K562 (cell line): ENCODE measurements around the gene TRERF1. TPM values are rescaled to one million over a fixed set of nuclear protein-coding genes. Genes with fewer than 3 reads are reported as not detected.

ENCODE experiments used
- ATAC-seq: fragments of 200-7000 bp; cut with Tn5 transposase; 3 replicates; pipeline ENCODE4 v1.9.1; 2020; ENCODE audit warnings: moderate library complexity
- BruUV-seq: library from RNA; stranded (reverse); fragments of 400-500 nt; replicated peaks from 2 replicates; lab custom pipeline; 2021; lab: Mats Ljungman, UMichigan
- CTCF ChIA-PET: fragments of 300-600 bp; formaldehyde crosslinking; extraction: SDS; loops from one replicate; lab custom pipeline; 2021; ENCODE audit warnings: low intra/inter-chr PET ratio; lab: Yijun Ruan, JAX
- POLR2A ChIA-PET: fragments of 300-600, 350-650 bp; sonication (Branson Sonifier 250); formaldehyde crosslinking; extraction: SDS; loops from one replicate; lab custom pipeline; 2021; ENCODE audit warnings: antibody characterized with exemption, inconsistent platforms; lab: Yijun Ruan, JAX
- DNase-seq, 4 experiments: peaks; one replicate each; pipeline versions ENCODE4 v3.0.0 to v3.0.0-alpha.2; 2011 to 2018; ENCODE audit warnings: low spot score in 3 of 4, mixed read lengths in 3 of 4; ENCODE audit errors: extremely low read depth in 1 of 4
- FAIRE-seq: peaks from 2 replicates; lab custom pipeline; 2011; peaks lifted over from hg19 to GRCh38; lab: Jason Lieb, UNC
- H2AFZ ChIP-seq: 2 replicates; pipeline ENCODE4 v1.6.0; 2011; ENCODE audit warnings: low read depth, low read length, control low read depth, inconsistent platforms
- H3K27ac ChIP-seq: fragments of 200-600 bp; 3 replicates; pipeline ENCODE4 v1.8.0; 2011; ENCODE audit warnings: low read depth, mild to moderate bottlenecking, control low read depth, inconsistent platforms, low read length, moderate library complexity, mixed read lengths; ENCODE audit errors: extremely low read depth
- H3K27me3 ChIP-seq, 2 experiments: fragments of 300-600 bp in 1 of 2; 2 replicates in 1 of 2; 3 replicates in 1 of 2; pipeline versions ENCODE4 v1.6.0 to v1.8.0; 2011; ENCODE audit warnings: inconsistent platforms in 2 of 2, low read length in 2 of 2, mild to moderate bottlenecking in 1 of 2, mixed read lengths in 1 of 2, moderate library complexity in 1 of 2; ENCODE audit not compliant: control insufficient read depth in 2 of 2, insufficient read depth in 2 of 2
- H3K36me3 ChIP-seq: fragments of 300-600 bp; 3 replicates; pipeline ENCODE4 v1.8.0; 2011; ENCODE audit warnings: mild to moderate bottlenecking, low read length, inconsistent platforms; ENCODE audit not compliant: control insufficient read depth, insufficient read depth
- H3K4me1 ChIP-seq, 2 experiments: fragments of 200-600 bp in 1 of 2; replicated peaks in 1 of 2; 2 replicates in 1 of 2; 3 replicates in 1 of 2; pipeline versions ENCODE4 v1.5.1 to v1.8.0; 2011; ENCODE audit warnings: inconsistent platforms in 2 of 2, low read length in 2 of 2, mild to moderate bottlenecking in 1 of 2, mixed read lengths in 1 of 2, moderate library complexity in 1 of 2; ENCODE audit not compliant: control insufficient read depth in 2 of 2, insufficient read depth in 2 of 2
- H3K4me2 ChIP-seq: 2 replicates; pipeline ENCODE4 v1.6.1; 2011; ENCODE audit warnings: low read length, control low read depth, inconsistent platforms, mixed read lengths; ENCODE audit not compliant: insufficient read depth
- H3K4me3 ChIP-seq: fragments of 200-600 bp; sonication (generic), shearing (Covaris generic); 2 replicates; pipeline ENCODE4 v1.5.1; 2016; ENCODE audit warnings: control low read depth, inconsistent platforms
- H3K79me2 ChIP-seq: fragments of 200-600 bp; 3 replicates; pipeline ENCODE4 v1.8.0; 2011; ENCODE audit warnings: low read length, inconsistent platforms; ENCODE audit not compliant: control insufficient read depth, insufficient read depth
- H3K9ac ChIP-seq, 2 experiments: 2 replicates each; pipeline versions ENCODE4 v1.6.0 to v1.6.1; 2011; ENCODE audit warnings: low read depth in 2 of 2, low read length in 2 of 2, control low read depth in 1 of 2, inconsistent platforms in 1 of 2, mild to moderate bottlenecking in 1 of 2, mixed read lengths in 1 of 2; ENCODE audit not compliant: insufficient read depth in 1 of 2
- H3K9me1 ChIP-seq: one replicate; pipeline ENCODE4 v1.6.0; 2011; ENCODE audit warnings: inconsistent platforms, mild to moderate bottlenecking, low read length, moderate library complexity; ENCODE audit not compliant: control insufficient read depth, insufficient read depth
- H3K9me3 ChIP-seq: replicated peaks from 2 replicates; pipeline ENCODE4 v1.5.1; 2011; ENCODE audit warnings: low read depth, low read length, inconsistent platforms; ENCODE audit not compliant: control insufficient read depth, insufficient read depth
- H4K20me1 ChIP-seq: replicated peaks from 2 replicates; pipeline ENCODE4 v1.6.1; 2011; ENCODE audit warnings: low read length, inconsistent platforms, mixed read lengths; ENCODE audit not compliant: control insufficient read depth, insufficient read depth
- ARNT ChIP-seq, 2 experiments: fragments of 450-650 bp; IDR thresholded peaks; 2 replicates each; pipeline ENCODE4 v1.6.1; 2016; ENCODE audit warnings: mild to moderate bottlenecking in 1 of 2
- CBFB ChIP-seq: sonication (generic); formaldehyde crosslinking; IDR thresholded peaks from 2 replicates; pipeline ENCODE4 v1.4.0; 2020; ENCODE audit warnings: mild to moderate bottlenecking, missing genetic modification reagents
- CEBPG ChIP-seq, 3 experiments: fragments of 200-800 bp in 1 of 3; sonication (Bioruptor generic) in 1 of 3; sonication (generic) in 1 of 3; formaldehyde crosslinking in 1 of 3; IDR thresholded peaks in 2 of 3; conservative IDR thresholded peaks in 1 of 3; 2 replicates each; pipeline versions ENCODE4 v1.6.1 to v1.8.0; 2016 to 2022; ENCODE audit warnings: missing compliant biosample characterization in 2 of 3, missing genetic modification characterization in 2 of 3, mild to moderate bottlenecking in 1 of 3, missing genetic modification reagents in 1 of 3
- DMBX1 ChIP-seq: fragments of 250-450 bp; sonication (Bioruptor Pico); IDR thresholded peaks from 2 replicates; pipeline ENCODE4 v1.8.0; 2022; ENCODE audit warnings: inconsistent platforms, mild to moderate bottlenecking, moderate library complexity, borderline replicate concordance
- FOS ChIP-seq: IDR thresholded peaks from 3 replicates; pipeline ENCODE4 v1.6.1; 2011; ENCODE audit not compliant: insufficient read length; ENCODE audit errors: extremely low read depth
- HMG20B ChIP-seq: fragments of 250-450 bp; sonication (Bioruptor Pico); IDR thresholded peaks from 2 replicates; pipeline ENCODE4 v1.5.0; 2021; ENCODE audit warnings: mild to moderate bottlenecking
- LARP7 ChIP-seq: fragments of 450-650 bp; IDR thresholded peaks from 2 replicates; pipeline ENCODE4 v1.6.1; 2016
- MAFG ChIP-seq: fragments of 450-650 bp; conservative IDR thresholded peaks from 2 replicates; pipeline ENCODE4 v1.6.1; 2016; ENCODE audit warnings: missing genetic modification characterization, missing compliant biosample characterization
- MEIS2 ChIP-seq: fragments of 450-650 bp; IDR thresholded peaks from 2 replicates; pipeline ENCODE4 v1.6.1; 2014; ENCODE audit warnings: mild to moderate bottlenecking; ENCODE audit not compliant: partially characterized antibody
- PTRF ChIP-seq: fragments of 450-650 bp; IDR thresholded peaks from 2 replicates; pipeline ENCODE4 v1.6.1; 2016; ENCODE audit warnings: mild to moderate bottlenecking, missing genetic modification characterization, missing compliant biosample characterization
- RNF2 ChIP-seq: sonication (generic); IDR thresholded peaks from 2 replicates; pipeline ENCODE4 v1.6.1; 2016
- SMAD4 ChIP-seq: fragments of 250-450 bp; sonication (Bioruptor Pico); conservative IDR thresholded peaks from 2 replicates; pipeline ENCODE4 v1.8.0; 2021; ENCODE audit warnings: inconsistent platforms, mild to moderate bottlenecking, moderate library complexity
- SNRNP70 ChIP-seq: fragments of 200-400 bp; formaldehyde crosslinking; optimal IDR thresholded peaks from 2 replicates; pipeline ENCODE3; 2017; ENCODE audit warnings: low read depth, low read length
- SOX6 ChIP-seq: fragments of 450-650 bp; IDR thresholded peaks from 2 replicates; pipeline ENCODE4 v1.6.1; 2014; ENCODE audit warnings: mild to moderate bottlenecking
- TAF7 ChIP-seq: fragments of 450-650 bp; IDR thresholded peaks from 2 replicates; pipeline ENCODE4 v1.6.1; 2016; ENCODE audit warnings: missing genetic modification characterization, missing compliant biosample characterization
- TRIM24 ChIP-seq, 2 experiments: fragments of 450-650 bp; IDR thresholded peaks; 2 replicates each; pipeline ENCODE4 v1.6.1; 2016
- ZNF165 ChIP-seq: fragments of 250-450 bp; sonication (Bioruptor Pico); IDR thresholded peaks from 2 replicates; pipeline ENCODE4 v1.4.0; 2020; ENCODE audit warnings: borderline replicate concordance
- ZNF23 ChIP-seq: fragments of 250-450 bp; sonication (Bioruptor Pico); IDR thresholded peaks from 2 replicates; pipeline ENCODE4 v1.4.0; 2020; ENCODE audit warnings: mild to moderate bottlenecking
- ZNF695 ChIP-seq: fragments of 450-650 bp; formaldehyde crosslinking; IDR thresholded peaks from 2 replicates; pipeline ENCODE4 v1.4.0; 2020; ENCODE audit warnings: mild to moderate bottlenecking, moderate library complexity
- ZNF707 ChIP-seq: fragments of 250-450 bp; sonication (Bioruptor Pico); conservative IDR thresholded peaks from 2 replicates; pipeline ENCODE4 v1.8.0; 2022; ENCODE audit warnings: inconsistent platforms, mild to moderate bottlenecking, moderate library complexity
- WGBS: fragments of 100-300 bp; shearing (Covaris generic); methylation state at CpG from one replicate; pipeline ENCODE4 v1.1.6; 2016; ENCODE audit warnings: low coverage, mixed read lengths; ENCODE audit not compliant: insufficient coverage; ENCODE audit errors: missing lambda C conversion rate; 5-methylcytosine and 5-hydroxymethylcytosine counted together
- in situ Hi-C: fragments of 300-500 bp; cut with MboI; formaldehyde crosslinking; loops from 4 replicates; pipeline ENCODE4 v1.15.0; 2018; ENCODE audit warnings: inconsistent platforms, mixed read lengths
- intact Hi-C: fragments of 100-400 bp; cut with micrococcal nuclease; formaldehyde crosslinking; loops from 2 replicates; pipeline ENCODE4 v1.14.2; 2022
- polyA plus RNA-seq, 8 experiments: library from polyadenylated mRNA; depleted of rRNA in 4 of 8; stranded (reverse) in 5 of 8; unstranded in 3 of 8; fragments of >200 nt; fragmentation: Nextera tagmentation in 2 of 8; fragmentation: Illumina TruSeq in 1 of 8; extraction: Ambion mirVana in 2 of 8; extraction: Trizol in 1 of 8; gene quantifications; 2 replicates each; pipeline versions ENCODE4 v1.2.1 to v1.2.3, GENCODE V29; 2011 to 2014; ENCODE audit warnings: inconsistent platforms in 1 of 8, missing spikeins in 1 of 8
- total RNA-seq, 7 experiments: library from RNA; depleted of rRNA in 6 of 7; stranded (reverse); fragments of >200 nt in 6 of 7; fragmentation: Illumina TruSeq in 2 of 7; extraction: Trizol in 2 of 7; gene quantifications; 2 replicates each; pipeline versions ENCODE4 v1.2.1 to v1.2.3, GENCODE V29; 2011 to 2021; ENCODE audit warnings: low replicate concordance in 1 of 7

The TRERF1 gene
- total and polyA plus RNA-seq, 9 of the 15 experiments (the other 6 are each of a cell fraction or from before 2014, with no cell fraction given): 0.04 to 0.20 (median 0.07) TPM; not detected in 3

DNA sequence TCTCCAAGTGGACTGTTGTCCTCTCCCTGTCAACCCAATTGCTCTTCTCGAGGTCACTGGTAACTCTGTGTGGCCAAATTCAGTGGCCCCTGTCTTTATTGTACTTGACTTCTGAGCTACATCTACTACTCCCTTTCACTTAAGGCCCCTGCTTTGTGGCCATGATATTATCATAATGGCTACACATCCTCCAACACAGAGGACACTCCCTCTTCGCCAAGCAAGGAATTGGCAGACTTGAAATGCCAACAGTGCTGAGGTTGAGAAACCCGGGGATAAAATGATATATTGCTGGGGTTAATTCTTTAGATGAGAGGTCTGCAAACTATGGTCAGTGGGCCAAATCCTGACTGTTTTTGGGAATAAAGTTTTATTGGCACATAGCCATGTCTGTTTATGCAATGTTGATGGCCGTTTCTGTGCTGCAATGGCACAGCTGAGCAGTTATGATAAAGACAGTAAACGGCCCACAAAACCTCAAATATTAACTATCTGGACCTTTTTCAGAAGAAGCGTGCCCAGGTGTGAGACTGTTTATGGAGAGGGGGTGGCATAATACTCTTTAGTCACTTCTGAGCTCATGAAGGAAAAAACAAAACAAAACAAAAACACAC lies 222.1 kb downstream of the TRERF1 start (continued):
- no peak for TF ChIP-seq CEBPG (CRISPR knock-in tag; IDR thresholded peaks at IDR 0.05)
- peak; percentile 82 to 87 for TF ChIP-seq CEBPG (tag; conservative IDR thresholded peaks at IDR 0.05 in 1 of 2, IDR thresholded peaks at IDR 0.05 in 1 of 2)
- no peak for TF ChIP-seq PTRF (tag)
- no peak for TF ChIP-seq SNRNP70
- TF ChIP-seq MAFG: no peak
- TF ChIP-seq TAF7 (tag): no peak
- peak; percentile 45 to 70; a peak in 3 of 4 replicates for TF ChIP-seq TRIM24 (IDR thresholded peaks at IDR 0.05)
- no peak for TF ChIP-seq MEIS2
- TF ChIP-seq ZNF707 (CRISPR knock-in tag): no peak
- TF ChIP-seq, all 486 proteins: peak for 35

DNA sequence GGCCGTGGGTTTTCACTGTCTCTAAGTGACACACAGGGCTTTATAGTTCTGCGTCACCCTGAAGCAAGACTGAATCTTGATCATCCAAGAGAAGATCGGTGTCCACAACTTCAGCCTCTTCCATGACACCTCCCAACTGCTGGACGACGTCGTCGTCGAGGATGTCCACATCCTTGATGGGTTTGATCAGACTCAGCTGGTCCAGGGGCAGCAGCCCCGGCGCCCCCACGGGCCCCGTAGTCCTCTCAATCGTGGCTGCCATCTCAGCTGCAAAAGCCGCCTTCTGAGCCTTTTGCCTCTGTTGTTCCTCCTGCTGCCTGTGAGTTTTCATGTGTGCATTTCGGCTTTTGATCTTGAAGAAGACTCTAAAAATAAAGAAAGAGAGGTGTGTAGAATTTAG lies 223.4 kb downstream of the TRERF1 start:
- H3K9ac ChIP-seq: peak overlapping the region in 1 of 2 experiments; percentile 41; a peak in 1 of 4 replicates
- H3K27me3 ChIP-seq: no peaks in the 10 kb centered on the region
- in situ Hi-C loops: loop anchor here (10.0 kb wide), 1 partner anchor 444 kb away; the partner anchor contains the start of genes PRICKLE4 and TOMM6
- intact Hi-C loops: no loop called here
- no peak overlapping the region for H3K4me2 ChIP-seq
- POLR2A ChIA-PET: interaction anchor here (0.5 to 1.3 kb wide), 2 partner anchors 11 to 131 kb away, joined by 4 read pairs; no protein-coding TSS in a partner anchor
- H4K20me1 ChIP-seq: no peaks in the 10 kb centered on the region
- CTCF ChIA-PET: no interaction called here
- TF ChIP-seq ZNF165 (CRISPR knock-in tag): no peak
- TF ChIP-seq ZNF23: no peak
- TF ChIP-seq FOS: no peak
- TF ChIP-seq ZNF695 (CRISPR knock-in tag): no peak
- TF ChIP-seq SMAD4 (CRISPR knock-in tag): no peak
- no peak for TF ChIP-seq HMG20B (CRISPR knock-in tag)
- TF ChIP-seq LARP7: no peak
- no peak for TF ChIP-seq SOX6
- TF ChIP-seq DMBX1 (CRISPR knock-in tag): no peak
- TF ChIP-seq CBFB (CRISPR knock-in tag): no peak
- TF ChIP-seq RNF2: no peak
- TF ChIP-seq ARNT (IDR thresholded peaks at IDR 0.05): no peak
- peaks cover 14 to 25% of the 10 kb centered on the region in 2 experiments for H3K4me1 ChIP-seq
- H3K27ac ChIP-seq: no peak overlapping the region
- DNase-seq: no peak
- H3K9me3 ChIP-seq: no peaks in the 10 kb centered on the region
- no peaks in the 10 kb centered on the region for H3K9me1 ChIP-seq
- H2AFZ ChIP-seq: peak overlapping the region; percentile 74
- no TSS peak for BruUV-seq
- no peaks in the 10 kb centered on the region for H3K36me3 ChIP-seq
- no peak for FAIRE-seq
- no peak for ATAC-seq
- H3K4me3 ChIP-seq: no peak overlapping the region
- 57% methylated on average over 15 of the region's 15 CpGs for WGBS
- H3K79me2 ChIP-seq: no peaks in the 10 kb centered on the region
